Subcutaneous abdominal adipose tissue (tissue), 5 donors: ENCODE results near the gene ARHGEF5.
"Not testable (repeated sequence)": the region's sequence is repeated elsewhere in the genome, so short reads cannot be mapped to it uniquely, and the experiment has no call there.

ENCODE experiments used
- H3K27ac ChIP-seq: one replicate; pipeline ENCODE4 v1.7.0; 2013; ENCODE audit warnings: low read depth, mild to moderate bottlenecking, inconsistent platforms, low read length, moderate library complexity
- H3K27me3 ChIP-seq, 5 donors: one replicate each; pipeline ENCODE4 v1.7.0; 2013; ENCODE audit warnings: low read length in 5 of 5, inconsistent platforms in 1 of 5; ENCODE audit not compliant: control insufficient read depth in 5 of 5, insufficient read depth in 4 of 5
- H3K36me3 ChIP-seq, 5 donors: one replicate each; pipeline ENCODE4 v1.7.0; 2013; ENCODE audit warnings: low read length in 5 of 5; ENCODE audit not compliant: control insufficient read depth in 5 of 5, insufficient read depth in 5 of 5
- H3K4me1 ChIP-seq, 5 donors: one replicate each; pipeline ENCODE4 v1.7.0; 2013; ENCODE audit warnings: low read length in 5 of 5, mild to moderate bottlenecking in 3 of 5, moderate library complexity in 1 of 5; ENCODE audit not compliant: control insufficient read depth in 5 of 5, insufficient read depth in 5 of 5
- H3K4me3 ChIP-seq, 5 donors: one replicate each; pipeline ENCODE4 v1.7.0; 2013; ENCODE audit warnings: low read length in 5 of 5, low read depth in 1 of 5
- H3K9ac ChIP-seq, 5 donors: one replicate each; pipeline ENCODE4 v1.7.0; 2013; ENCODE audit warnings: low read length in 5 of 5, mild to moderate bottlenecking in 4 of 5, moderate library complexity in 3 of 5
- H3K9me3 ChIP-seq, 5 donors: one replicate each; pipeline ENCODE4 v1.7.0; 2013; ENCODE audit warnings: low read length in 5 of 5; ENCODE audit not compliant: control insufficient read depth in 5 of 5
- donor health status: healthy.
- donor health status: healthy.
- donor health status: healthy.
- donor health status: healthy.
- donor health status: healthy.

The ARHGEF5 gene

GRCh38 chr7:144415858-144416257 lies 60.7 kb downstream of the ARHGEF5 start:
- Histone ChIP-seq H3K4me1 (no peaks in the 10 kb centered on the region), H3K27me3 (no peaks in the 10 kb centered on the region), H3K9ac (no peak overlapping the region), H3K4me3 (no peak overlapping the region), H3K36me3 (no peaks in the 10 kb centered on the region), H3K9me3 (peaks cover 0 to 3% (median 0%) of the 10 kb centered on the region in 5 donors), H3K27ac (no peak overlapping the region)

DNA sequence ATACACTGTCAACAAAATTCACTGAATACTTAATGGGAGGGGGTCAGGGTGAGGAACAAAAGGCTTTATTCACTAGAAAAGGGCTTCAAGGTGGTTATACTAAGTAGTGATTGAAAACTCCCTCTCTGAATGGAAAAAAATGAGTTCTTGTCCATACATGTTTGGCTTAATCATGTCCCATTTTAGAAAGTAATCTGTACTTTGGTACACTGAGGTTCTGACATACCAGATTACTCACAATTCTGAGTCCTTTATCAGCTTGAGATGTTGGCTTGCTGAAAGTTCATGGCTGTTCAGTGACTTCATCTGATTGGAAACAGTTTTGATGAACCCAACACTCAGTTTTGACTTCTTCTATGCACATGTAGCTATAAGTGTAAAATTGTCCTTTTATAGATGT lies 61.1 kb downstream of the ARHGEF5 start:
- no peak overlapping the region for H3K27ac ChIP-seq
- H3K4me1 ChIP-seq: no peaks in the 10 kb centered on the region
- no peak overlapping the region for H3K9ac ChIP-seq
- no peaks in the 10 kb centered on the region for H3K36me3 ChIP-seq
- no peaks in the 10 kb centered on the region for H3K27me3 ChIP-seq
- peaks cover 0 to 3% (median 0%) of the 10 kb centered on the region in 5 donors for H3K9me3 ChIP-seq
- H3K4me3 ChIP-seq: no peak overlapping the region

- H3K27me3 ChIP-seq, H3K36me3 ChIP-seq, H3K27ac ChIP-seq, H3K4me1 ChIP-seq, H3K9me3 ChIP-seq, H3K4me3 ChIP-seq, H3K9ac ChIP-seq: not testable (repeated sequence)
Observed at GRCh38 chr7:144418931-144419330, 63.7 kb downstream of the ARHGEF5 start.

GRCh38 chr7:144427539-144427938 lies 72.3 kb downstream of the ARHGEF5 start:
- not testable (repeated sequence) for H3K4me1 ChIP-seq, H3K9me3 ChIP-seq, H3K27ac ChIP-seq, H3K36me3 ChIP-seq, H3K27me3 ChIP-seq, H3K9ac ChIP-seq, H3K4me3 ChIP-seq

DNA sequence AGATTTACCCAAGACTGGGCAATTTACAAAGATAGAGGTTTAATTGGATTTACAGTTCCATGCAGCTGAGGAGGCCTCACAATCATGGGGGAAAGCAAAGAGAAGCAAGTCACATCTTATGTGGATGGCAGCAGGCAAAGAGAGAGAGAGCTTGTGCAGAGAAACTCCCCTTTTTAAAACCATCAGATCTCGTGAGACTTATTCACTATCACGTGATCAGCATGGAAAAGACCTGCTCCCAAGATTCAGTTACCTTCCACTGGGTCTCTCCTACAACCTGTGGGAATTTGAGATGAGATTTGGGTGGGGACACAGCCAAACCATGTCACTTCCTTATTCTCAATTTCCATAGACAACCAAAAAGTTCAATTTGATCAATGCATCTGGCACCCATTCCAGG lies 73.2 kb downstream of the ARHGEF5 start:
- Histone ChIP-seq H3K4me1 (no peaks in the 10 kb centered on the region), H3K36me3 (no peaks in the 10 kb centered on the region), H3K27me3 (no peaks in the 10 kb centered on the region), H3K9ac (no peak overlapping the region), H3K27ac (no peak overlapping the region), H3K9me3 (peaks cover 0 to 6% (median 3%) of the 10 kb centered on the region in 5 donors), H3K4me3 (no peak overlapping the region)
